Ovary (tissue), 3 donors: ENCODE data around the gene GSN.

ENCODE experiments used
- CTCF ChIP-seq, 3 donors: fragments of 450-650 bp in 2 of 3; fragments of 200-600 bp in 1 of 3; IDR thresholded peaks; one replicate each; pipeline versions ENCODE4 v1.5.1 to v1.8.0; 2016 to 2022; ENCODE audit warnings: antibody characterized with exemption in 3 of 3, mild to moderate bottlenecking in 1 of 3
- EP300 ChIP-seq: sonication (generic); formaldehyde crosslinking; IDR thresholded peaks from one replicate; pipeline ENCODE4 v1.6.1; 2017; ENCODE audit warnings: antibody characterized with exemption
- POLR2A ChIP-seq: fragments of 450-650 bp; IDR thresholded peaks from one replicate; pipeline ENCODE4 v1.6.1; 2017; ENCODE audit warnings: antibody characterized with exemption, mild to moderate bottlenecking, moderate library complexity
- donor health status: DM: no; HTN: no; CAD: no.

GRCh38 chr9:121353241-121354061 is 85.5 kb downstream of the GSN start:
- TF ChIP-seq POLR2A (no peak), CTCF (IDR thresholded peaks at IDR 0.05) (no peak), EP300 (no peak)
